WTC11 (cell line): Measurements from ENCODE around the gene ZNF324. TPM values are rescaled to one million over a fixed set of nuclear protein-coding genes. Genes with fewer than 3 reads are reported as not detected.

ENCODE experiments used
- ATAC-seq: fragments of 200-7000 bp; cut with Tn5 transposase; 2 replicates; pipeline ENCODE4 v1.10.0; 2021; ENCODE audit warnings: mild to moderate bottlenecking, moderate library complexity
- CTCF ChIA-PET: fragments of 300-600 bp; sonication (Branson Sonifier 250); formaldehyde crosslinking; loops from one replicate; lab custom pipeline; 2021; ENCODE audit warnings: antibody characterized with exemption; lab: Charles Lee
- POLR2A ChIA-PET: fragments of 350-600 bp; sonication (Branson Sonifier 250); formaldehyde crosslinking; loops from one replicate; lab custom pipeline; 2021; ENCODE audit warnings: antibody characterized with exemption; lab: Charles Lee
- DNase-seq: peaks from one replicate; pipeline ENCODE4 v3.0.0; 2021; ENCODE audit warnings: low spot score
- H3K27ac Mint-ChIP-seq: 2 replicates; pipeline ENCODE4 v1.8.0; 2021; ENCODE audit warnings: mixed read lengths
- H3K27me3 Mint-ChIP-seq: 2 replicates; pipeline ENCODE4 v1.8.0; 2021; ENCODE audit warnings: low read depth, mild to moderate bottlenecking, moderate library complexity, mixed read lengths
- H3K36me3 Mint-ChIP-seq: 2 replicates; pipeline ENCODE4 v1.8.0; 2021; ENCODE audit warnings: mixed read lengths
- H3K4me1 Mint-ChIP-seq: 2 replicates; pipeline ENCODE4 v1.8.0; 2022; ENCODE audit warnings: mixed read lengths
- H3K4me3 Mint-ChIP-seq: 2 replicates; pipeline ENCODE4 v1.8.0; 2021; ENCODE audit warnings: mild to moderate bottlenecking, moderate library complexity, mixed read lengths
- H3K9me3 Mint-ChIP-seq: 2 replicates; pipeline ENCODE4 v1.8.0; 2021; ENCODE audit warnings: mixed read lengths
- CREM ChIP-seq: sonication (generic); formaldehyde crosslinking; IDR thresholded peaks from 2 replicates; pipeline ENCODE4 v1.8.1; 2022; ENCODE audit warnings: mild to moderate bottlenecking, missing genetic modification reagents, moderate library complexity
- CTCF ChIP-seq: fragments of 200-600 bp; IDR thresholded peaks from 2 replicates; pipeline ENCODE4 v1.8.0; 2022; ENCODE audit warnings: antibody characterized with exemption
- E2F4 ChIP-seq: sonication (generic); formaldehyde crosslinking; IDR thresholded peaks from 2 replicates; pipeline ENCODE4 v1.8.1; 2022; ENCODE audit warnings: low read depth, mild to moderate bottlenecking, moderate library complexity, missing genetic modification reagents, borderline replicate concordance
- ERG ChIP-seq: fragments of 250-450 bp; sonication (Bioruptor Pico); IDR thresholded peaks from 2 replicates; pipeline ENCODE4 v1.8.0; 2021; ENCODE audit warnings: mild to moderate bottlenecking
- FOXK1 ChIP-seq: sonication (generic); formaldehyde crosslinking; IDR thresholded peaks from 2 replicates; pipeline ENCODE4 v1.8.0; 2022; ENCODE audit warnings: mild to moderate bottlenecking, moderate library complexity, missing genetic modification reagents
- GABPB1 ChIP-seq: sonication (generic); formaldehyde crosslinking; IDR thresholded peaks from 2 replicates; pipeline ENCODE4 v1.8.1; 2023; ENCODE audit warnings: mild to moderate bottlenecking, missing genetic modification reagents
- HMGXB4 ChIP-seq: sonication (generic); formaldehyde crosslinking; IDR thresholded peaks from 2 replicates; pipeline ENCODE4 v1.8.1; 2023; ENCODE audit warnings: mild to moderate bottlenecking, moderate library complexity, missing genetic modification reagents
- IRF1 ChIP-seq: sonication (generic); formaldehyde crosslinking; IDR thresholded peaks from 2 replicates; pipeline ENCODE4 v1.8.0; 2023; ENCODE audit warnings: missing genetic modification reagents
- IRF2 ChIP-seq: sonication (generic); formaldehyde crosslinking; IDR thresholded peaks from 2 replicates; pipeline ENCODE4 v1.8.0; 2022; ENCODE audit warnings: low read depth, missing genetic modification reagents, borderline replicate concordance
- MYBL2 ChIP-seq: sonication (generic); formaldehyde crosslinking; IDR thresholded peaks from 2 replicates; pipeline ENCODE4 v1.8.1; 2023; ENCODE audit warnings: mild to moderate bottlenecking, moderate library complexity, missing genetic modification reagents
- NFATC4 ChIP-seq: fragments of 250-450 bp; sonication (Bioruptor Pico); IDR thresholded peaks from 2 replicates; pipeline ENCODE4 v1.9.0; 2021; ENCODE audit warnings: mild to moderate bottlenecking
- OVOL2 ChIP-seq: fragments of 250-450 bp; sonication (Bioruptor Pico); IDR thresholded peaks from 2 replicates; pipeline ENCODE4 v1.9.0; 2021; ENCODE audit warnings: mild to moderate bottlenecking, borderline replicate concordance
- RELA ChIP-seq: sonication (generic); formaldehyde crosslinking; IDR thresholded peaks from 2 replicates; pipeline ENCODE4 v1.8.1; 2022; ENCODE audit warnings: missing genetic modification reagents, mild to moderate bottlenecking, borderline replicate concordance
- ZBTB21 ChIP-seq: sonication (generic); formaldehyde crosslinking; IDR thresholded peaks from 2 replicates; pipeline ENCODE4 v1.8.1; 2023; ENCODE audit warnings: mild to moderate bottlenecking, missing genetic modification reagents, borderline replicate concordance
- ZNF219 ChIP-seq: sonication (generic); formaldehyde crosslinking; IDR thresholded peaks from 2 replicates; pipeline ENCODE4 v1.8.0; 2023; ENCODE audit warnings: missing genetic modification reagents, mild to moderate bottlenecking, borderline replicate concordance
- ZNF532 ChIP-seq: fragments of 250-450 bp; sonication (Bioruptor Pico); IDR thresholded peaks from 2 replicates; pipeline ENCODE4 v1.9.0; 2021; ENCODE audit warnings: mild to moderate bottlenecking, borderline replicate concordance
- total RNA-seq: library from RNA; stranded (reverse); gene quantifications from 3 replicates; pipeline ENCODE4 v1.2.3, GENCODE V29; 2021

ZNF324 gene
- total RNA-seq, 1 experiment from 2014 or later: 5.9 TPM

GRCh38 chr19:58477871-58478270 is 11.0 kb downstream of the ZNF324 start (continued):
- no peak for TF ChIP-seq E2F4
- no peak for TF ChIP-seq ZNF532 (CRISPR knock-in tag)
- TF ChIP-seq, all 79 proteins: peak for 0

- Mint-ChIP-seq H3K36me3 (no peaks in the 10 kb centered on the region), H3K4me1 (peaks cover 9% of the 10 kb centered on the region), H3K4me3 (no peak overlapping the region), H3K27ac (no peak overlapping the region), H3K27me3 (no peaks in the 10 kb centered on the region; the same call in none of the 2 replicates), H3K9me3 (no peaks in the 10 kb centered on the region)
- CTCF ChIA-PET: no interaction called here
- ATAC-seq (no peak), DNase-seq (no peak)
- POLR2A ChIA-PET: no interaction called here
- TF ChIP-seq OVOL2 (no peak), ERG (CRISPR knock-in tag) (no peak), GABPB1 (no peak), IRF2 (no peak)
Measured at GRCh38 chr19:58479303-58479702, 12.4 kb downstream of the ZNF324 start.

- H3K4me1 Mint-ChIP-seq: peaks cover 9% of the 10 kb centered on the region
- TF ChIP-seq E2F4: no peak
- no peak for TF ChIP-seq CREM (CRISPR knock-in tag)
- TF ChIP-seq FOXK1 (CRISPR knock-in tag): no peak
- TF ChIP-seq HMGXB4 (CRISPR knock-in tag): no peak
- TF ChIP-seq IRF1 (CRISPR knock-in tag): no peak
- TF ChIP-seq MYBL2: no peak
- no peak for TF ChIP-seq GABPB1
- TF ChIP-seq NFATC4: no peak
- TF ChIP-seq RELA: no peak
- TF ChIP-seq ZBTB21 (CRISPR knock-in tag): no peak
- TF ChIP-seq CTCF: no peak
- TF ChIP-seq ZNF219 (CRISPR knock-in tag): no peak
- TF ChIP-seq, all 79 proteins: peak for 0
- Mint-ChIP-seq H3K9me3 (no peaks in the 10 kb centered on the region), H3K4me3 (no peak overlapping the region), H3K27ac (no peak overlapping the region), H3K27me3 (no peaks in the 10 kb centered on the region; the same call in none of the 2 replicates), H3K36me3 (no peaks in the 10 kb centered on the region)
- ATAC-seq: no peak
- CTCF ChIA-PET: no interaction called here
- no peak for DNase-seq
- POLR2A ChIA-PET: no interaction called here
Measured at GRCh38 chr19:58479736-58480480, 13.0 kb downstream of the ZNF324 start.
